ENCODE data around the gene RAB40C. TPM values are rescaled to one million over a fixed set of nuclear protein-coding genes. Genes with fewer than 3 reads are reported as not detected.

Gene RAB40C
- total and polyA plus RNA-seq, 9 of the 15 experiments (the other 6 are each of a cell fraction or from before 2014, with no cell fraction given), result 0.17 to 23.4 (median 8.7) TPM

DNA sequence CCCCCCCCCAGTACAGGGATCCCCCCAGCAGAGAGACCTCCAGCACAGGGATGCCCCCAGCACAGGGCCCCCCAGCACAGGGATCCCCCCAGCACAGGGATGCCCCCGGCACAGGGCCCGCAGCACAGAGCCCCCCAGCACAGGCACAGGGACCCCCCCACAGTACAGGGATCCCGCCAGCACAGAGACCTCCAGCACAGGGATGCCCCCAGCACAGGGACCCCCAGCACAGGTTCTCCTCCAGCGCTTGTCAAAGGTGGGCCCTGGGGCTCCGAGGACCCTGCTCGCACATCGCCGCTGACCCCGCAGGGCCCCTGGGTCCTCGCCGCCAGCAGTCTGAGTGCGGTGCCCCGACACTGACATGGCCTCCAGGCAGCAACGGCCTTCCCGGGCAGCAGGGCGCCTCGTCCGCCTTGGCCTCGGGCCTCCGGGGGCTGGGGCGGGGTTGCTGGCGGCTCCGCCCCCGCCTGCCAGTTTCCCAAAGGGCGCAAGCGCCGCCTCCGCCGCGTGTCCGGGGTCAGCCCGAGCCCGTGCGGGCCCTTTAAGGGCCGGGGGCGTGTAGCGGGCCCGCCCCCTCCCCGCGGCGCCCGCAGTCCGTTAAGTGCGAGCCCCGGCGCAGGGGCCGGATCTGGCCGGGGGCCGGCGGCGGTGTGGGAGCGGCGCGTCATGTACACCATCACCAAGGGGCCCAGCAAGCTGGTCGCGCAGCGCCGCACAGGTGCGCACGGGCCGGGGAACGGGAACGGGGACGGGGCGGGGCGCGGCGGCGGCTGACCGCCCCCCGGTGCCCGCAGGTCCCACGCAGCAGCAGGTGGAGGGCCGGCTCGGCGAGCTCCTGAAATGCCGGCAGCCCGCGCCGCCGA is 51.7 kb downstream of the RAB40C start, which contains the start of gene MCRIP2 (continued):
- TF ChIP-seq CREB1 (IDR thresholded peaks at IDR 0.05) (no peak), CREB1 (CRISPR knock-in tag; IDR thresholded peaks at IDR 0.05) (no peak), SETDB1 (IDR thresholded peaks at IDR 0.05; ENCODE audit: low read length) (no peak), ZNF175 (CRISPR knock-in tag; IDR thresholded peaks at IDR 0.05; ENCODE audit: low read depth) (no peak), ZBTB8A (IDR thresholded peaks at IDR 0.05; ENCODE audit: partially characterized antibody) (no peak), ARHGAP35 (IDR thresholded peaks at IDR 0.05; ENCODE audit: partially characterized antibody) (no peak), SPI1 (IDR thresholded peaks at IDR 0.05; ENCODE audit: borderline replicate concordance, low read depth, low read length) (no peak), ETV5 (CRISPR knock-in tag; IDR thresholded peaks at IDR 0.05; ENCODE audit: low read depth) (no peak), CBX3 (IDR thresholded peaks at IDR 0.05; ENCODE audit: borderline replicate concordance in 1 of 2, low read length in 2 of 2) (no peak), TBP (optimal IDR thresholded peaks at IDR 0.05; ENCODE audit: low read depth, low read length) (peak; percentile 71)
- TF ChIP-seq, protein P1, sequence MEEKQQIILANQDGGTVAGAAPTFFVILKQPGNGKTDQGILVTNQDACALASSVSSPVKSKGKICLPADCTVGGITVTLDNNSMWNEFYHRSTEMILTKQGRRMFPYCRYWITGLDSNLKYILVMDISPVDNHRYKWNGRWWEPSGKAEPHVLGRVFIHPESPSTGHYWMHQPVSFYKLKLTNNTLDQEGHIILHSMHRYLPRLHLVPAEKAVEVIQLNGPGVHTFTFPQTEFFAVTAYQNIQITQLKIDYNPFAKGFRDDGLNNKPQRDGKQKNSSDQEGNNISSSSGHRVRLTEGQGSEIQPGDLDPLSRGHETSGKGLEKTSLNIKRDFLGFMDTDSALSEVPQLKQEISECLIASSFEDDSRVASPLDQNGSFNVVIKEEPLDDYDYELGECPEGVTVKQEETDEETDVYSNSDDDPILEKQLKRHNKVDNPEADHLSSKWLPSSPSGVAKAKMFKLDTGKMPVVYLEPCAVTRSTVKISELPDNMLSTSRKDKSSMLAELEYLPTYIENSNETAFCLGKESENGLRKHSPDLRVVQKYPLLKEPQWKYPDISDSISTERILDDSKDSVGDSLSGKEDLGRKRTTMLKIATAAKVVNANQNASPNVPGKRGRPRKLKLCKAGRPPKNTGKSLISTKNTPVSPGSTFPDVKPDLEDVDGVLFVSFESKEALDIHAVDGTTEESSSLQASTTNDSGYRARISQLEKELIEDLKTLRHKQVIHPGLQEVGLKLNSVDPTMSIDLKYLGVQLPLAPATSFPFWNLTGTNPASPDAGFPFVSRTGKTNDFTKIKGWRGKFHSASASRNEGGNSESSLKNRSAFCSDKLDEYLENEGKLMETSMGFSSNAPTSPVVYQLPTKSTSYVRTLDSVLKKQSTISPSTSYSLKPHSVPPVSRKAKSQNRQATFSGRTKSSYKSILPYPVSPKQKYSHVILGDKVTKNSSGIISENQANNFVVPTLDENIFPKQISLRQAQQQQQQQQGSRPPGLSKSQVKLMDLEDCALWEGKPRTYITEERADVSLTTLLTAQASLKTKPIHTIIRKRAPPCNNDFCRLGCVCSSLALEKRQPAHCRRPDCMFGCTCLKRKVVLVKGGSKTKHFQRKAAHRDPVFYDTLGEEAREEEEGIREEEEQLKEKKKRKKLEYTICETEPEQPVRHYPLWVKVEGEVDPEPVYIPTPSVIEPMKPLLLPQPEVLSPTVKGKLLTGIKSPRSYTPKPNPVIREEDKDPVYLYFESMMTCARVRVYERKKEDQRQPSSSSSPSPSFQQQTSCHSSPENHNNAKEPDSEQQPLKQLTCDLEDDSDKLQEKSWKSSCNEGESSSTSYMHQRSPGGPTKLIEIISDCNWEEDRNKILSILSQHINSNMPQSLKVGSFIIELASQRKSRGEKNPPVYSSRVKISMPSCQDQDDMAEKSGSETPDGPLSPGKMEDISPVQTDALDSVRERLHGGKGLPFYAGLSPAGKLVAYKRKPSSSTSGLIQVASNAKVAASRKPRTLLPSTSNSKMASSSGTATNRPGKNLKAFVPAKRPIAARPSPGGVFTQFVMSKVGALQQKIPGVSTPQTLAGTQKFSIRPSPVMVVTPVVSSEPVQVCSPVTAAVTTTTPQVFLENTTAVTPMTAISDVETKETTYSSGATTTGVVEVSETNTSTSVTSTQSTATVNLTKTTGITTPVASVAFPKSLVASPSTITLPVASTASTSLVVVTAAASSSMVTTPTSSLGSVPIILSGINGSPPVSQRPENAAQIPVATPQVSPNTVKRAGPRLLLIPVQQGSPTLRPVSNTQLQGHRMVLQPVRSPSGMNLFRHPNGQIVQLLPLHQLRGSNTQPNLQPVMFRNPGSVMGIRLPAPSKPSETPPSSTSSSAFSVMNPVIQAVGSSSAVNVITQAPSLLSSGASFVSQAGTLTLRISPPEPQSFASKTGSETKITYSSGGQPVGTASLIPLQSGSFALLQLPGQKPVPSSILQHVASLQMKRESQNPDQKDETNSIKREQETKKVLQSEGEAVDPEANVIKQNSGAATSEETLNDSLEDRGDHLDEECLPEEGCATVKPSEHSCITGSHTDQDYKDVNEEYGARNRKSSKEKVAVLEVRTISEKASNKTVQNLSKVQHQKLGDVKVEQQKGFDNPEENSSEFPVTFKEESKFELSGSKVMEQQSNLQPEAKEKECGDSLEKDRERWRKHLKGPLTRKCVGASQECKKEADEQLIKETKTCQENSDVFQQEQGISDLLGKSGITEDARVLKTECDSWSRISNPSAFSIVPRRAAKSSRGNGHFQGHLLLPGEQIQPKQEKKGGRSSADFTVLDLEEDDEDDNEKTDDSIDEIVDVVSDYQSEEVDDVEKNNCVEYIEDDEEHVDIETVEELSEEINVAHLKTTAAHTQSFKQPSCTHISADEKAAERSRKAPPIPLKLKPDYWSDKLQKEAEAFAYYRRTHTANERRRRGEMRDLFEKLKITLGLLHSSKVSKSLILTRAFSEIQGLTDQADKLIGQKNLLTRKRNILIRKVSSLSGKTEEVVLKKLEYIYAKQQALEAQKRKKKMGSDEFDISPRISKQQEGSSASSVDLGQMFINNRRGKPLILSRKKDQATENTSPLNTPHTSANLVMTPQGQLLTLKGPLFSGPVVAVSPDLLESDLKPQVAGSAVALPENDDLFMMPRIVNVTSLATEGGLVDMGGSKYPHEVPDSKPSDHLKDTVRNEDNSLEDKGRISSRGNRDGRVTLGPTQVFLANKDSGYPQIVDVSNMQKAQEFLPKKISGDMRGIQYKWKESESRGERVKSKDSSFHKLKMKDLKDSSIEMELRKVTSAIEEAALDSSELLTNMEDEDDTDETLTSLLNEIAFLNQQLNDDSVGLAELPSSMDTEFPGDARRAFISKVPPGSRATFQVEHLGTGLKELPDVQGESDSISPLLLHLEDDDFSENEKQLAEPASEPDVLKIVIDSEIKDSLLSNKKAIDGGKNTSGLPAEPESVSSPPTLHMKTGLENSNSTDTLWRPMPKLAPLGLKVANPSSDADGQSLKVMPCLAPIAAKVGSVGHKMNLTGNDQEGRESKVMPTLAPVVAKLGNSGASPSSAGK (IDR thresholded peaks at IDR 0.05), result no peak; the same call in 1 of the 2 replicates
